Hepatocyte (in vitro differentiated cells): ENCODE results near the gene USHBP1. TPM values are rescaled to one million over a fixed set of nuclear protein-coding genes. Genes with fewer than 3 reads are reported as not detected.

ENCODE experiments used
- DNase-seq: peaks from one replicate; pipeline ENCODE4 v3.0.0-alpha.2; 2016; ENCODE audit warnings: low spot score
- H2AFZ ChIP-seq: fragments of 200-600 bp; sonication (generic); 2 replicates; pipeline ENCODE4 v1.6.0; 2016; ENCODE audit warnings: antibody characterized with exemption, mild to moderate bottlenecking
- H3K27ac ChIP-seq: fragments of 200-600 bp; sonication (generic); 2 replicates; pipeline ENCODE4 v1.5.1; 2016; ENCODE audit warnings: mild to moderate bottlenecking
- H3K27me3 ChIP-seq: fragments of 200-600 bp; sonication (generic); 2 replicates; pipeline ENCODE4 v1.6.1; 2016
- H3K36me3 ChIP-seq: fragments of 200-600 bp; sonication (generic); replicated peaks from 2 replicates; pipeline ENCODE4 v1.5.1; 2016; ENCODE audit warnings: low read depth; ENCODE audit not compliant: insufficient read depth
- H3K4me1 ChIP-seq: fragments of 200-600 bp; sonication (generic); 2 replicates; pipeline ENCODE4 v1.5.1; 2016; ENCODE audit warnings: mild to moderate bottlenecking, moderate library complexity; ENCODE audit not compliant: insufficient read depth
- H3K4me2 ChIP-seq: fragments of 200-600 bp; sonication (generic); 2 replicates; pipeline ENCODE4 v1.6.0; 2016
- H3K4me3 ChIP-seq: fragments of 200-600 bp; sonication (generic); 2 replicates; pipeline ENCODE4 v1.5.1; 2016; ENCODE audit warnings: mild to moderate bottlenecking
- H3K79me2 ChIP-seq: fragments of 200-600 bp; sonication (generic); 2 replicates; pipeline ENCODE4 v1.6.0; 2017; ENCODE audit warnings: mild to moderate bottlenecking
- H3K9me2 ChIP-seq: fragments of 200-600 bp; sonication (generic); replicated peaks from 2 replicates; pipeline ENCODE4 v1.6.0; 2017; ENCODE audit warnings: mild to moderate bottlenecking; ENCODE audit not compliant: insufficient read depth
- H3K9me3 ChIP-seq: fragments of 200-600 bp; sonication (generic); 2 replicates; pipeline ENCODE4 v1.5.1; 2016; ENCODE audit warnings: low read depth, mild to moderate bottlenecking
- H4K20me1 ChIP-seq: fragments of 200-600 bp; sonication (generic); 2 replicates; pipeline ENCODE4 v1.6.0; 2016; ENCODE audit warnings: mild to moderate bottlenecking; ENCODE audit not compliant: insufficient read depth, poor library complexity, severe bottlenecking
- CTCF ChIP-seq: fragments of 200-600 bp; sonication (generic); IDR thresholded peaks from 2 replicates; pipeline ENCODE4 v1.5.1; 2016; ENCODE audit warnings: antibody characterized with exemption, mild to moderate bottlenecking; ENCODE audit not compliant: poor library complexity
- EZH2 ChIP-seq: fragments of 200-600 bp; sonication (generic); IDR thresholded peaks from 2 replicates; pipeline ENCODE4 v1.6.1; 2016; ENCODE audit warnings: antibody characterized with exemption, mild to moderate bottlenecking, borderline replicate concordance
- EZH2phosphoT487 ChIP-seq: fragments of 200-600 bp; sonication (generic); IDR thresholded peaks from one replicate; pipeline ENCODE4 v1.6.1; 2018; ENCODE audit warnings: antibody characterized with exemption, mild to moderate bottlenecking, low read depth, moderate library complexity; ENCODE audit not compliant: unreplicated experiment, severe bottlenecking
- WGBS: methylation state at CpG from one replicate; pipeline ENCODE4 v1.1.6; 2016; ENCODE audit warnings: low lambda C conversion rate; ENCODE audit errors: missing lambda C conversion rate; 5-methylcytosine and 5-hydroxymethylcytosine counted together
- polyA plus RNA-seq: library from polyadenylated mRNA; unstranded; fragments of >200 nt; fragmentation: Nextera tagmentation; extraction: Ambion mirVana; gene quantifications from 2 replicates; pipeline ENCODE4 v1.2.1, GENCODE V29; 2016
- total RNA-seq: library from RNA; depleted of rRNA; stranded (reverse); fragments of >200 nt; gene quantifications from 2 replicates; pipeline ENCODE4 v1.2.3, GENCODE V29; 2014

The USHBP1 gene
- total and polyA plus RNA-seq, 2 experiments from 2014 or later: 0.98 TPM; not detected in 1

- H3K4me1 ChIP-seq: no peaks in the 10 kb centered on the region
- H3K36me3 ChIP-seq: no peaks in the 10 kb centered on the region
- H3K4me3 ChIP-seq: no peak overlapping the region
- H2AFZ ChIP-seq: no peak overlapping the region
- H3K79me2 ChIP-seq: no peaks in the 10 kb centered on the region
- WGBS: 96% methylated on average over 9 of the region's 9 CpGs
- H3K9me2 ChIP-seq: no peaks in the 10 kb centered on the region
- no peaks in the 10 kb centered on the region for H3K27me3 ChIP-seq
- peak; percentile 10 for DNase-seq
- H3K4me2 ChIP-seq: no peak overlapping the region
- TF ChIP-seq EZH2phosphoT487 (no peak), EZH2 (no peak), CTCF (no peak)
- no peaks in the 10 kb centered on the region for H4K20me1 ChIP-seq
- H3K27ac ChIP-seq: no peak overlapping the region
- H3K9me3 ChIP-seq: no peaks in the 10 kb centered on the region
These were observed 62.3 kb downstream of the USHBP1 start for GRCh38 chr19:17202249-17202648.

GRCh38 chr19:17200408-17201079, 64.0 kb downstream of the USHBP1 start:
- Histone ChIP-seq H4K20me1 (no peaks in the 10 kb centered on the region), H3K9me2 (no peaks in the 10 kb centered on the region), H2AFZ (no peak overlapping the region), H3K4me3 (no peak overlapping the region), H3K4me1 (no peaks in the 10 kb centered on the region), H3K27ac (no peak overlapping the region), H3K4me2 (no peak overlapping the region), H3K27me3 (no peaks in the 10 kb centered on the region), H3K9me3 (no peaks in the 10 kb centered on the region), H3K36me3 (no peaks in the 10 kb centered on the region), H3K79me2 (no peaks in the 10 kb centered on the region)
- 89% methylated on average over 13 of the region's 16 CpGs for WGBS
- TF ChIP-seq EZH2phosphoT487 (no peak), CTCF (no peak), EZH2 (no peak)
- DNase-seq: no peak

Other genes starting within 250 kb of the USHBP1 start
- 9.3 and 17.6 TPM in 2 replicates for gene CPAMD8, start 237.9 kb downstream of the USHBP1 start, total RNA-seq
- gene CPAMD8, start 237.9 kb downstream of the USHBP1 start, polyA plus RNA-seq: 7.9 and 8.7 TPM in 2 replicates
- gene HAUS8, start 189.3 kb downstream of the USHBP1 start, total RNA-seq: 2.8 and 6.3 TPM in 2 replicates
- gene HAUS8, start 189.3 kb downstream of the USHBP1 start, polyA plus RNA-seq: 5.5 and 8.5 TPM in 2 replicates
- 29.1 and 32.4 TPM in 2 replicates for gene MYO9B, start 189.0 kb downstream of the USHBP1 start, total RNA-seq
- gene MYO9B, start 189.0 kb downstream of the USHBP1 start, polyA plus RNA-seq: 29.3 and 29.9 TPM in 2 replicates
- 22.4 and 26.9 TPM in 2 replicates for gene USE1, start 49.4 kb downstream of the USHBP1 start, total RNA-seq
- gene USE1, start 49.4 kb downstream of the USHBP1 start, polyA plus RNA-seq: 42.6 and 46.7 TPM in 2 replicates
- 9.5 and 15.3 TPM in 2 replicates for gene OCEL1, start 38.5 kb downstream of the USHBP1 start, total RNA-seq
- gene OCEL1, start 38.5 kb downstream of the USHBP1 start, polyA plus RNA-seq: 44.7 and 47.7 TPM in 2 replicates
- gene NR2F6, start 18.8 kb downstream of the USHBP1 start, total RNA-seq: 116 and 133 TPM in 2 replicates
- gene NR2F6, start 18.8 kb downstream of the USHBP1 start, polyA plus RNA-seq: 157 and 169 TPM in 2 replicates
- gene BABAM1, start 2.7 kb upstream of the USHBP1 start, total RNA-seq: 63.8 and 71.4 TPM in 2 replicates
- gene BABAM1, start 2.7 kb upstream of the USHBP1 start, polyA plus RNA-seq: 94.1 and 97.9 TPM in 2 replicates
- 0.28 and 0.90 TPM in 2 replicates for gene ANKLE1, start 17.2 kb upstream of the USHBP1 start, total RNA-seq
- gene ANKLE1, start 17.2 kb upstream of the USHBP1 start, polyA plus RNA-seq: 0.29 and 0.58 TPM in 2 replicates
- gene ABHD8, start 38.7 kb upstream of the USHBP1 start, total RNA-seq: 12.9 and 15.9 TPM in 2 replicates
- 17.6 and 19.3 TPM in 2 replicates for gene ABHD8, start 38.7 kb upstream of the USHBP1 start, polyA plus RNA-seq
- 47.7 and 61.1 TPM in 2 replicates for gene MRPL34, start 41.1 kb upstream of the USHBP1 start, total RNA-seq
- gene MRPL34, start 41.1 kb upstream of the USHBP1 start, polyA plus RNA-seq: 113 and 131 TPM in 2 replicates
- gene DDA1, start 44.8 kb upstream of the USHBP1 start, total RNA-seq: 29.4 and 43.1 TPM in 2 replicates
- 59.4 and 60.0 TPM in 2 replicates for gene DDA1, start 44.8 kb upstream of the USHBP1 start, polyA plus RNA-seq
- gene ANO8, start 70.1 kb upstream of the USHBP1 start, total RNA-seq: 4.6 and 7.3 TPM in 2 replicates
- gene ANO8, start 70.1 kb upstream of the USHBP1 start, polyA plus RNA-seq: 1.1 and 1.9 TPM in 2 replicates
- 18.1 and 20.9 TPM in 2 replicates for gene GTPBP3, start 72.8 kb upstream of the USHBP1 start, total RNA-seq
- 13.2 and 18.1 TPM in 2 replicates for gene GTPBP3, start 72.8 kb upstream of the USHBP1 start, polyA plus RNA-seq
- 1.4 and 1.8 TPM in 2 replicates for gene PLVAP, start 112.6 kb upstream of the USHBP1 start, total RNA-seq
- 2.5 and 5.3 TPM in 2 replicates for gene PLVAP, start 112.6 kb upstream of the USHBP1 start, polyA plus RNA-seq
- gene CCDC194, start 129.5 kb upstream of the USHBP1 start, total RNA-seq: not detected in 2 replicates
- 0.80 TPM in 1 of 2 replicates, not detected in the other for gene CCDC194, start 129.5 kb upstream of the USHBP1 start, polyA plus RNA-seq
- gene BST2, start 140.9 kb upstream of the USHBP1 start, total RNA-seq: 43.2 and 50.1 TPM in 2 replicates
- gene BST2, start 140.9 kb upstream of the USHBP1 start, polyA plus RNA-seq: 129 and 195 TPM in 2 replicates
- gene MVB12A, start 155.3 kb upstream of the USHBP1 start, total RNA-seq: 36.1 and 46.4 TPM in 2 replicates
- gene MVB12A, start 155.3 kb upstream of the USHBP1 start, polyA plus RNA-seq: 65.2 and 77.1 TPM in 2 replicates
- gene TMEM221, start 183.9 kb upstream of the USHBP1 start, total RNA-seq: 1.0 and 1.2 TPM in 2 replicates
- 2.0 and 2.5 TPM in 2 replicates for gene TMEM221, start 183.9 kb upstream of the USHBP1 start, polyA plus RNA-seq
- gene NXNL1, start 196.2 kb upstream of the USHBP1 start, total RNA-seq: not detected in 2 replicates
- 0.17 TPM in 1 of 2 replicates, not detected in the other for gene NXNL1, start 196.2 kb upstream of the USHBP1 start, polyA plus RNA-seq
- 6.2 and 8.7 TPM in 2 replicates for gene SLC27A1, start 205.8 kb upstream of the USHBP1 start, total RNA-seq
- gene SLC27A1, start 205.8 kb upstream of the USHBP1 start, polyA plus RNA-seq: 8.6 and 10.9 TPM in 2 replicates
- 89.9 and 94.4 TPM in 2 replicates for gene PGLS, start 246.9 kb upstream of the USHBP1 start, total RNA-seq
- gene PGLS, start 246.9 kb upstream of the USHBP1 start, polyA plus RNA-seq: 98.7 and 122 TPM in 2 replicates